ENCODE results near the gene PPWD1. TPM values are rescaled to one million over a fixed set of nuclear protein-coding genes. Genes with fewer than 3 reads are reported as not detected.
A peak's percentile ranks its signal among the peaks of the same experiment; 100 is the strongest.

PPWD1 gene
- total RNA-seq, 4 donors from 2014 or later = 46.8 to 74.3 (median 57.2) TPM

DNA sequence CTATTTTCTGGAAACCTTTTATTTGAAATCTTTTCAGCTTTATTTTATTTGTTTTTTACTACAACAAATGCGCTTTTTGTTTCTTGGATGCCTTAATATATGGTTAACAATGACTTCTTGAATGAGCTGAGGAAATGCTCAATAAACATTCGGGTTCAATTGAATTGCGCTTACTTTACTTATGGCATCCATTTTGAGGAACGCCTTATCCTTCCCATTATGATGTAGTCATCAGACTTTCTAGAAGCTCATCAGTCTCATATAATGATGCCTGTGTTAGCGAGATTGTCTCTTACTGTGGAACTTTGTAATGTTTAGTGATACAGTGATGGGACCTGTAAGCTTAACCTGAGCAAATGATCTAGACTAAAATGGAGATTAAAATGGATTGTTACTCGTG, 62.6 kb downstream of the PPWD1 start:
- peaks cover 0 to 18% (median 0%) of the 10 kb centered on the region in 3 donors for H3K36me3 ChIP-seq
- no peak for DNase-seq (ENCODE audit: low spot score in 2 of 2)
- H3K27ac ChIP-seq = no peak overlapping the region
- TF ChIP-seq EP300 (IDR thresholded peaks at IDR 0.05) (no peak), POLR2A (IDR thresholded peaks at IDR 0.05) (no peak)
- TF ChIP-seq, protein P1, sequence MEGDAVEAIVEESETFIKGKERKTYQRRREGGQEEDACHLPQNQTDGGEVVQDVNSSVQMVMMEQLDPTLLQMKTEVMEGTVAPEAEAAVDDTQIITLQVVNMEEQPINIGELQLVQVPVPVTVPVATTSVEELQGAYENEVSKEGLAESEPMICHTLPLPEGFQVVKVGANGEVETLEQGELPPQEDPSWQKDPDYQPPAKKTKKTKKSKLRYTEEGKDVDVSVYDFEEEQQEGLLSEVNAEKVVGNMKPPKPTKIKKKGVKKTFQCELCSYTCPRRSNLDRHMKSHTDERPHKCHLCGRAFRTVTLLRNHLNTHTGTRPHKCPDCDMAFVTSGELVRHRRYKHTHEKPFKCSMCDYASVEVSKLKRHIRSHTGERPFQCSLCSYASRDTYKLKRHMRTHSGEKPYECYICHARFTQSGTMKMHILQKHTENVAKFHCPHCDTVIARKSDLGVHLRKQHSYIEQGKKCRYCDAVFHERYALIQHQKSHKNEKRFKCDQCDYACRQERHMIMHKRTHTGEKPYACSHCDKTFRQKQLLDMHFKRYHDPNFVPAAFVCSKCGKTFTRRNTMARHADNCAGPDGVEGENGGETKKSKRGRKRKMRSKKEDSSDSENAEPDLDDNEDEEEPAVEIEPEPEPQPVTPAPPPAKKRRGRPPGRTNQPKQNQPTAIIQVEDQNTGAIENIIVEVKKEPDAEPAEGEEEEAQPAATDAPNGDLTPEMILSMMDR (IDR thresholded peaks at IDR 0.05) = no peak
- no peaks in the 10 kb centered on the region for H3K9me3 ChIP-seq
- 51 to 61% methylated on average over 6 of the region's 6 CpGs for WGBS, 2 donors
- no peaks in the 10 kb centered on the region for H3K27me3 ChIP-seq
- peak overlapping the region; percentile 72 to 96 (median 84) for H3K4me3 ChIP-seq
- H3K4me1 ChIP-seq = peaks cover 6 to 40% (median 18%) of the 10 kb centered on the region in 4 donors

DNA sequence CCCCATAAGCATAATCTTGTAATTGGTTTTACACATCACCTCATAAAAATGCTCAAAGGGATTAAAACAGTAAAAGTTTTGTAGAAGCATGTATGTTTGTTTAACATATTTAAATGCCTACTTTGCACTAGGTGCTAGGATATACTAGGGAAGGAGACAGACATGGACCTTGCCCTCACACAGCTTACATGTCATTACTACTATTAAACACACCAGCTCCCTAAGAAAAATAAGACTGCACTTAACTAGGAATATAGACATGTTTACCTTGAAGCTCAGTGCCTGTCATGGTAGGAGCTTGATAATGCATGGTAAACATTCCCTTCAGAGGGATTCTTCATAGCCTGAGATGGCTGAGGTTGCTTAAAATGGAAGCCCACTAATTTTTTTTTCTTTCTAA, 67.9 kb downstream of the PPWD1 start:
- Histone ChIP-seq H3K4me1 (peaks cover 0 to 9% (median 1%) of the 10 kb centered on the region in 4 donors), H3K27ac (no peak overlapping the region), H3K27me3 (no peaks in the 10 kb centered on the region), H3K4me3 (no peak overlapping the region), H3K9me3 (no peaks in the 10 kb centered on the region), H3K36me3 (peaks cover 0 to 24% (median 0%) of the 10 kb centered on the region in 3 donors)
- TF ChIP-seq POLR2A (IDR thresholded peaks at IDR 0.05) (no peak), EP300 (IDR thresholded peaks at IDR 0.05) (no peak)
- TF ChIP-seq, protein P1 (IDR thresholded peaks at IDR 0.05) = no peak
- no peak for DNase-seq (ENCODE audit: low spot score in 2 of 2)

Small RNA genes within 50 kb of the gene (small RNA-seq; reads per million reads assigned to genes)
- gene RNU6-540P = not detected

Other genes starting within 250 kb of the PPWD1 start
- 10 to 100 TPM in 1 of 4 donors, 1 to 10 TPM in 3; 2.9 to 16.5 (median 7.3) TPM for gene ADAMTS6, start 81.4 kb upstream of the PPWD1 start, total RNA-seq
- gene CENPK, start 128 bp upstream of the PPWD1 start, total RNA-seq = 1 to 10 TPM in 2 of 4 donors, not detected in 2; 1.5 to 2.8 TPM
- 10 to 100 TPM; 17.7 to 24.5 (median 20.8) TPM for gene TRIM23, start 61.0 kb downstream of the PPWD1 start, total RNA-seq
- gene SHLD3, start 61.7 kb downstream of the PPWD1 start, total RNA-seq = 1 to 10 TPM in 2 of 4 donors, under 1 TPM in 2; 0.87 to 5.5 (median 1.5) TPM
- gene TRAPPC13, start 61.7 kb downstream of the PPWD1 start, total RNA-seq = 10 to 100 TPM; 10.8 to 56.4 (median 24.4) TPM
- gene SGTB, start 158.8 kb downstream of the PPWD1 start, total RNA-seq = 10 to 100 TPM; 10.8 to 13.0 (median 11.2) TPM
- gene NLN, start 158.9 kb downstream of the PPWD1 start, total RNA-seq = 10 to 100 TPM; 10.9 to 28.6 (median 19.2) TPM